ENCODE measurements around the gene LONRF3. TPM values are rescaled to one million over a fixed set of nuclear protein-coding genes. Genes with fewer than 3 reads are reported as not detected.
A peak's percentile ranks its signal among the peaks of the same experiment; 100 is the strongest.

Gene LONRF3
- 1 to 10 TPM; 3.5 to 7.1 (median 4.0) TPM for total RNA-seq
- polyA plus RNA-seq, result 1 to 10 TPM; 1.4 to 2.0 TPM

GRCh38 chrX:118974088-118974907 is at the start of gene LONRF3:
Gene LONRF3 (plus strand): TSS chrX:118974618. CDS start chrX:118974781, 163 bp downstream.
- H3K27ac ChIP-seq, result peak within 1 kb of the TSS; percentile 42 to 73 (median 66)
- H3K9me3 ChIP-seq, result no peaks in the 10 kb centered on the region
- peak; percentile 64 to 85 (median 72) for DNase-seq
- peak within 1 kb of the TSS; percentile 21 to 52 (median 35) for H3K4me3 ChIP-seq
- H3K4me1 ChIP-seq, result no peaks in the 10 kb centered on the region
- no peak for TF ChIP-seq CTCF (IDR thresholded peaks at IDR 0.05)
- no peaks in the 10 kb centered on the region for H3K36me3 ChIP-seq
- peaks cover 0 to 7% (median 0%) of the 10 kb centered on the region in 4 donors for H3K27me3 ChIP-seq
- WGBS, 2 donors, result 0 to 38% methylated on average over 45 of the region's 45 CpGs
- intact Hi-C loops (cut with DNase I), result no loop called here
- FAIRE-seq, result no peak
- ATAC-seq, result peak; percentile 55 to 69 (median 68)

DNA sequence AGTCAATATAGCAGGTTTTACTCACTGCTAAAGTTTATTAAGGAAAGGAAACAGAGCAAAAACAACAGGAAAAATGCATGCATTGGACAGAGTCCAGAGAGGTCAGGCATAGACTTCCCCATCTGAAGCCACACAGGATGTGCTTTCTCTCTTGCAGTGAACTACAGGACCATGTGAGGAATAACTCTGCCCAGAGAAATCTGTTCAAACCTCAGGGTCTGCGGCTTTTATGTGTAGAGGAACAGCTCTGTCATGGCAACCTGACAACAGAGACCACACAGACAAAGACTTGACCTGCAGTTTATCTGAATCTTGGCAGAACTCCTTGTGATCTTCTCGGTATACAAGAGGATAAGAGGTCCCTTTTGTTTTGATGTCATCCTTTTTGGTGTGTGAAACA is 46.3 kb upstream of the LONRF3 start:
- ATAC-seq (no peak), DNase-seq (no peak), FAIRE-seq (no peak)
- Histone ChIP-seq H3K9me3 (no peaks in the 10 kb centered on the region), H3K36me3 (no peaks in the 10 kb centered on the region), H3K4me3 (no peak overlapping the region), H3K4me1 (no peaks in the 10 kb centered on the region), H3K27ac (no peak overlapping the region), H3K27me3 (no peaks in the 10 kb centered on the region)
- no peak for TF ChIP-seq CTCF (IDR thresholded peaks at IDR 0.05)
- WGBS, 2 donors, result 30 to 49% methylated on average over 2 of the region's 2 CpGs
- intact Hi-C loops (cut with DNase I), result no loop called here

DNA sequence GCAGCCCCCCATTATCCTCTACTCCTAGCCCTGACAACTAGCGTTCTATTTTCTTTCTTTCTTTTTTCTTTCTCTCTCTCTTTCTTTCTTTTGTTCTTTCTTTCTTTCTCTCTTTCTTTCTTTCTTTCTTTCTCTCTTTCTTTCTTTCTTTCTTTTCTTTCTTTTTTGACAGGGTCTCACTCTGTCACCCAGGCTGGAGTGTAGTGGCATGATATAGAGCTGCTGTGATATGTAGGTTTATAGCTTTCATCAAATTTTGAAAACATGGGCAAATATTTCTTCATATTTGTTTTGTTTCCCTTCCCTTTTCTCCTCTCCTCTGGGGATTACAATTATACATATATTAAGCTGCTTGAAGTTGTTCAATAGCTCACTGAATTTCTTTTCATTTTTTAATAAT is 39.1 kb upstream of the LONRF3 start:
- 78 to 85% methylated on average over 1 of the region's 1 CpG for WGBS, 2 donors
- no peak overlapping the region for H3K4me3 ChIP-seq
- DNase-seq (no peak), FAIRE-seq (no peak), ATAC-seq (no peak)
- no peak overlapping the region for H3K27ac ChIP-seq
- intact Hi-C loops (cut with DNase I), result no loop called here
- H3K4me1 ChIP-seq, result no peaks in the 10 kb centered on the region
- no peak for TF ChIP-seq CTCF (IDR thresholded peaks at IDR 0.05)
- peaks cover 0 to 3% (median 0%) of the 10 kb centered on the region in 4 donors for H3K27me3 ChIP-seq
- H3K9me3 ChIP-seq, result no peaks in the 10 kb centered on the region
- no peaks in the 10 kb centered on the region for H3K36me3 ChIP-seq

DNA sequence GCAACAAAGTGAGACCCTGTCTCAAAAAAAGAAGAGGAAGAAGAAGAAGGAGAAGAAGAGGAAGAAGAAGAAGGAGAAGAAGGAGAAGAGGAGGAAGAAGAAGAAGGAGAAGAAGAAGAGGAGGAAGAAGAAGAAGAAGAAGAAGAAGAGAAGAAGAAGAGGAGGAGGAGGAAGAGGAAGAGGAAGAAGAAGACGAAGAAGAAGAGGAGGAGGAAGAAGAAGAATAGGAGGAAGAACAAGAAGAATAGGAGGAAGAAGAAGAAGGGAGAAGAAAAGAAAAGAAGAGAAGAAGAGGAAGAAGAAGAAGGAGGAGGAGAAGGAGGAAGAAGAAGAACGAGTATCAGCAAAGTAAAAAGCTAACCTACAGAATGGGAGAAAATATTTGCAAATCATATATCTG is 33.3 kb upstream of the LONRF3 start:
- Histone ChIP-seq H3K4me1 (no peaks in the 10 kb centered on the region), H3K27ac (no peak overlapping the region), H3K9me3 (no peaks in the 10 kb centered on the region), H3K27me3 (peaks cover 0 to 3% (median 0%) of the 10 kb centered on the region in 4 donors), H3K4me3 (no peak overlapping the region), H3K36me3 (no peaks in the 10 kb centered on the region)
- TF ChIP-seq CTCF (IDR thresholded peaks at IDR 0.05), result no peak
- WGBS, 2 donors, result 41% methylated on average over 2 of the region's 2 CpGs
- no peak for FAIRE-seq
- intact Hi-C loops (cut with DNase I), result no loop called here
- no peak for ATAC-seq
- no peak for DNase-seq

GRCh38 chrX:118943102-118943501 is 31.3 kb upstream of the LONRF3 start:
- Histone ChIP-seq H3K4me1 (no peaks in the 10 kb centered on the region), H3K4me3 (no peak overlapping the region), H3K27ac (no peak overlapping the region), H3K27me3 (no peaks in the 10 kb centered on the region), H3K9me3 (no peaks in the 10 kb centered on the region), H3K36me3 (no peaks in the 10 kb centered on the region)
- ATAC-seq, result no peak
- FAIRE-seq, result no peak
- intact Hi-C loops (cut with DNase I), result no loop called here
- DNase-seq, result no peak
- 35 to 46% methylated on average over 2 of the region's 2 CpGs for WGBS, 2 donors
- TF ChIP-seq CTCF (IDR thresholded peaks at IDR 0.05), result no peak
